Measurements from ENCODE around the gene REEP6. TPM values are rescaled to one million over a fixed set of nuclear protein-coding genes. Genes with fewer than 3 reads are reported as not detected.

Gene REEP6
- total RNA-seq, 1 donor from 2014 or later, result 4.8 TPM

DNA sequence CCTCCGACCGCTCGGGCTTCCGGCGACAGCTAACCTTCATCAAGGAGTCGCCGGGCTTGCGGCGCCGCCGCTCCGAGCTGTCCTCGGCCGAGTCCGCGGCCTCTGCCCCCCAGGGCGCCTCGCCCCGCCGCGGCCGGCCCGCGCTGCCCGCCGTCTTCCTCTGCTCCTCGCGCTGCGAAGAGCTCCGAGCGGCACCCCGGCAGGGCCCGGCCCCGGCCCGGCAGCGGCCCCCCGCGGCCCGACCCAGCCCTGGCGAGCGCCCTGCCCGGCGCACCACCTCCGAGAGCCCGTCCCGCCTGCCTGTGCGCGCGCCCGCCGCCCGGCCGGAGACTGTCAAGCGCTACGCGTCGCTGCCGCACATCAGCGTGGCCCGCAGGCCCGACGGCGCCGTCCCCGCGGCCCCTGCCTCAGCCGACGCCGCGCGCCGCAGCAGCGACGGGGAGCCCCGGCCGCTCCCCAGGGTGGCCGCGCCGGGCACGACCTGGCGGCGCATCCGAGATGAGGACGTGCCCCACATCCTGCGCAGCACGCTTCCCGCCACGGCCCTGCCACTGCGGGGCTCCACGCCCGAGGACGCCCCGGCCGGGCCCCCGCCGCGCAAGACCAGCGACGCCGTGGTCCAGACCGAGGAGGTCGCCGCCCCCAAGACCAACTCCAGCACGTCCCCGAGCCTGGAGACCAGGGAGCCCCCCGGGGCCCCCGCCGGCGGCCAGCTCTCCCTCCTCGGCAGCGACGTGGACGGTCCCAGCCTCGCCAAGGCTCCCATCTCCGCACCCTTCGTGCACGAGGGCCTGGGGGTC, 21.5 kb upstream of the REEP6 start:
- TF ChIP-seq EZH2 (IDR thresholded peaks at IDR 0.05) (no peak), EZH2phosphoT487 (IDR thresholded peaks at IDR 0.05) (no peak), CTCF (IDR thresholded peaks at IDR 0.05) (no peak)
- DNase-seq (ENCODE audit: low spot score), result peak; percentile 73
- Histone ChIP-seq H3K36me3 (no peaks in the 10 kb centered on the region), H3K27me3 (peaks cover 98% of the 10 kb centered on the region), H4K20me1 (ENCODE audit: low read depth) (peaks cover 95% of the 10 kb centered on the region), H3K4me3 (peak overlapping the region; percentile 45), H3K79me2 (ENCODE audit: low read depth) (no peaks in the 10 kb centered on the region), H3K4me1 (peaks cover 43% of the 10 kb centered on the region), H3F3A (ENCODE audit: low read depth) (peaks cover 50% of the 10 kb centered on the region), H3K9ac (no peak overlapping the region), H3K27ac (no peak overlapping the region), H2AFZ (replicated peaks) (no peak overlapping the region), H3K9me3 (ENCODE audit: low read depth) (no peaks in the 10 kb centered on the region), H3K4me2 (peak overlapping the region; percentile 76)
- Mint-ChIP-seq H3K36me3 (peaks cover 2% of the 10 kb centered on the region), H3K27me3 (ENCODE audit: insufficient read depth, low read depth) (peaks cover 27% of the 10 kb centered on the region), H3K9me3 (no peaks in the 10 kb centered on the region), H3K4me3 (no peak overlapping the region), H3K4me1 (peaks cover 4% of the 10 kb centered on the region), H3K27ac (no peak overlapping the region)

GRCh38 chr19:1470055-1470304, 21.0 kb upstream of the REEP6 start:
- peak overlapping the region; percentile 76 for H3K4me2 ChIP-seq
- TF ChIP-seq CTCF (IDR thresholded peaks at IDR 0.05) (no peak), EZH2phosphoT487 (IDR thresholded peaks at IDR 0.05) (no peak), EZH2 (IDR thresholded peaks at IDR 0.05) (no peak)

GRCh38 chr19:1470305-1471009, 20.5 kb upstream of the REEP6 start:
- peak overlapping the region; percentile 76 for H3K4me2 ChIP-seq
- no peak overlapping the region for H3K27ac ChIP-seq
- peaks cover 4% of the 10 kb centered on the region for H3K4me1 Mint-ChIP-seq
- peak; percentile 92 for DNase-seq (ENCODE audit: low spot score)
- H3K27me3 ChIP-seq, result peaks cover 88% of the 10 kb centered on the region
- no peak overlapping the region for H3K27ac Mint-ChIP-seq
- peaks cover 24% of the 10 kb centered on the region for H3K27me3 Mint-ChIP-seq (ENCODE audit: insufficient read depth, low read depth)
- H3K9me3 Mint-ChIP-seq, result no peaks in the 10 kb centered on the region
- H3K79me2 ChIP-seq (ENCODE audit: low read depth), result no peaks in the 10 kb centered on the region
- TF ChIP-seq EZH2phosphoT487 (IDR thresholded peaks at IDR 0.05), result peak; percentile 82
- TF ChIP-seq EZH2 (IDR thresholded peaks at IDR 0.05), result peak; percentile 89
- no peak for TF ChIP-seq CTCF (IDR thresholded peaks at IDR 0.05)
- H3K36me3 ChIP-seq, result no peaks in the 10 kb centered on the region
- peaks cover 43% of the 10 kb centered on the region for H3K4me1 ChIP-seq
- H3F3A ChIP-seq (ENCODE audit: low read depth), result peaks cover 50% of the 10 kb centered on the region
- H3K4me3 ChIP-seq, result peak overlapping the region; percentile 45
- peak overlapping the region; percentile 57 for H3K4me3 Mint-ChIP-seq
- no peak overlapping the region for H2AFZ ChIP-seq (replicated peaks)
- peaks cover 2% of the 10 kb centered on the region for H3K36me3 Mint-ChIP-seq
- peaks cover 95% of the 10 kb centered on the region for H4K20me1 ChIP-seq (ENCODE audit: low read depth)
- H3K9me3 ChIP-seq (ENCODE audit: low read depth), result no peaks in the 10 kb centered on the region
- H3K9ac ChIP-seq, result no peak overlapping the region

More at GRCh38 chr19:1470055-1470304, 21.0 kb upstream of the REEP6 start:
- H2AFZ ChIP-seq (replicated peaks), result no peak overlapping the region
- H3K27me3 ChIP-seq, result peaks cover 93% of the 10 kb centered on the region
- peaks cover 95% of the 10 kb centered on the region for H4K20me1 ChIP-seq (ENCODE audit: low read depth)
- DNase-seq (ENCODE audit: low spot score), result no peak
- H3K27ac Mint-ChIP-seq, result no peak overlapping the region
- peaks cover 4% of the 10 kb centered on the region for H3K4me1 Mint-ChIP-seq
- peak overlapping the region; percentile 45 for H3K4me3 ChIP-seq
- peaks cover 50% of the 10 kb centered on the region for H3F3A ChIP-seq (ENCODE audit: low read depth)
- H3K4me1 ChIP-seq, result peaks cover 43% of the 10 kb centered on the region
- H3K79me2 ChIP-seq (ENCODE audit: low read depth), result no peaks in the 10 kb centered on the region
- H3K4me3 Mint-ChIP-seq, result peak overlapping the region; percentile 57
- H3K9ac ChIP-seq, result no peak overlapping the region
- H3K36me3 Mint-ChIP-seq, result peaks cover 2% of the 10 kb centered on the region
- H3K27me3 Mint-ChIP-seq (ENCODE audit: insufficient read depth, low read depth), result peaks cover 24% of the 10 kb centered on the region
- no peaks in the 10 kb centered on the region for H3K36me3 ChIP-seq
- no peaks in the 10 kb centered on the region for H3K9me3 ChIP-seq (ENCODE audit: low read depth)
- no peaks in the 10 kb centered on the region for H3K9me3 Mint-ChIP-seq
- H3K27ac ChIP-seq, result no peak overlapping the region
